Activated T-helper 1 cell treated with anti-CD3 and anti-CD28 coated beads, Interleukin-2, amount 50 U/mL, for 16 hours (primary cell): ENCODE measurements around the gene MAGEA9.
"Not testable (repeated sequence)": the region's sequence is repeated elsewhere in the genome, so short reads cannot be mapped to it uniquely, and the experiment has no call there.

ENCODE experiments used
- DNase-seq, 2 donors: peaks; one replicate each; pipeline ENCODE4 v3.0.0-alpha.2; 2020; ENCODE audit warnings: low read depth in 1 of 2, low spot score in 1 of 2

The MAGEA9 gene

GRCh38 chrX:149807747-149808458, 26.2 kb downstream of the MAGEA9 start:
- no peak for DNase-seq

GRCh38 chrX:149818652-149819051, 36.9 kb downstream of the MAGEA9 start:
- DNase-seq: no peak

GRCh38 chrX:149819371-149819770, 37.6 kb downstream of the MAGEA9 start:
- no peak for DNase-seq

- DNase-seq: no peak
These were observed 43.7 kb downstream of the MAGEA9 start for GRCh38 chrX:149825424-149825823.

GRCh38 chrX:149827254-149827653, 45.5 kb downstream of the MAGEA9 start:
- no peak for DNase-seq

- DNase-seq: no peak
These were observed 48.0 kb downstream of the MAGEA9 start for GRCh38 chrX:149829751-149830191.

GRCh38 chrX:149830192-149830873, 48.6 kb downstream of the MAGEA9 start:
- no peak for DNase-seq

- DNase-seq: no peak
These were observed 49.7 kb downstream of the MAGEA9 start for GRCh38 chrX:149831473-149831872.

- DNase-seq: not testable (repeated sequence)
These were observed 55.0 kb downstream of the MAGEA9 start for GRCh38 chrX:149836728-149837127.

GRCh38 chrX:149837167-149837566, 55.4 kb downstream of the MAGEA9 start:
- no peak for DNase-seq
